Muscle of leg (tissue), 11 donors: ENCODE measurements around the gene CENPP. TPM values are rescaled to one million over a fixed set of nuclear protein-coding genes. Genes with fewer than 3 reads are reported as not detected.
A peak's percentile ranks its signal among the peaks of the same experiment; 100 is the strongest.

Source experiments
- DNase-seq: peaks from one replicate; pipeline ENCODE4 v3.0.0; 2013
- H3K27ac ChIP-seq: one replicate; pipeline ENCODE4 v1.5.1; 2013; ENCODE audit warnings: mild to moderate bottlenecking, low read length, control low read depth
- H3K27me3 ChIP-seq: one replicate; pipeline ENCODE4 v1.6.1; 2013; ENCODE audit warnings: low read length; ENCODE audit not compliant: control insufficient read depth, insufficient read depth
- H3K36me3 ChIP-seq: one replicate; pipeline ENCODE4 v1.6.1; 2013; ENCODE audit warnings: low read length; ENCODE audit not compliant: control insufficient read depth, insufficient read depth
- H3K4me1 ChIP-seq: one replicate; pipeline ENCODE4 v1.6.1; 2013; ENCODE audit warnings: low read length; ENCODE audit not compliant: control insufficient read depth, insufficient read depth
- H3K4me3 ChIP-seq: one replicate; pipeline ENCODE4 v1.5.1; 2013; ENCODE audit warnings: low read length, control low read depth
- H3K9me3 ChIP-seq: replicated peaks from 2 replicates; pipeline ENCODE4 v1.6.1; 2013; ENCODE audit warnings: low read depth, low read length; ENCODE audit not compliant: control insufficient read depth
- WGBS: methylation state at CpG from one replicate; pipeline ENCODE4 v1.1.5; 2013; ENCODE audit warnings: missing lambda C conversion rate; ENCODE audit not compliant: insufficient coverage; 5-methylcytosine and 5-hydroxymethylcytosine counted together
- polyA plus RNA-seq, 8 donors: library from polyadenylated mRNA; unstranded; fragments of 120-200 nt; gene quantifications; one replicate each; pipeline versions ENCODE4 v1.2.1 to v1.2.3, GENCODE V29; 2013; ENCODE audit warnings: inconsistent platforms in 1 of 8, low replicate concordance in 1 of 8; ENCODE audit not compliant: insufficient read length in 8 of 8, insufficient read depth in 1 of 8
- total RNA-seq: library from RNA; stranded (reverse); fragments of 120-200 nt; gene quantifications from one replicate; pipeline ENCODE4 v1.2.4, GENCODE V29; 2013

The CENPP gene
- total and polyA plus RNA-seq, 9 donors, result 3.6 to 6.4 (median 5.5) TPM

DNA sequence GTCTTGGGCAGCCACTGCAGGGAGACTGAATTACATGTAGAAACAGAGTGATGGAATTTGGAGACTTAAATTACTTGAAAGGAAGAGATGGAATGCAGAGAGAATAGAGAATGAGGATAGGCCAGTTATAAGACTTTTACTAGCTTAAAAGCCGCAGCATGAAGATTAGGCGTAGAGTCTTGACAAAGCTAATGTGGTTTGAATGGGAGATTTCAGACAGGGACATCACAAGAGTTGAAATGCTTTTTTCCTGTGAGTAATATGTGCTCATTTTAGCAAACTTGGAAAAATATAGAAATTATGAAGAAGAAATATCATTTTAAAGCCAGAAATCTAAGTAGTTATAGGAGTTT, 7.5 kb downstream of the CENPP start:
- no peak overlapping the region for H3K4me3 ChIP-seq
- no peaks in the 10 kb centered on the region for H3K9me3 ChIP-seq
- WGBS, result no CpG with 5 or more reads among the region's 2 CpGs
- H3K36me3 ChIP-seq, result peaks cover 8% of the 10 kb centered on the region
- no peak for DNase-seq
- no peaks in the 10 kb centered on the region for H3K27me3 ChIP-seq
- H3K4me1 ChIP-seq, result no peaks in the 10 kb centered on the region
- no peak overlapping the region for H3K27ac ChIP-seq

DNA sequence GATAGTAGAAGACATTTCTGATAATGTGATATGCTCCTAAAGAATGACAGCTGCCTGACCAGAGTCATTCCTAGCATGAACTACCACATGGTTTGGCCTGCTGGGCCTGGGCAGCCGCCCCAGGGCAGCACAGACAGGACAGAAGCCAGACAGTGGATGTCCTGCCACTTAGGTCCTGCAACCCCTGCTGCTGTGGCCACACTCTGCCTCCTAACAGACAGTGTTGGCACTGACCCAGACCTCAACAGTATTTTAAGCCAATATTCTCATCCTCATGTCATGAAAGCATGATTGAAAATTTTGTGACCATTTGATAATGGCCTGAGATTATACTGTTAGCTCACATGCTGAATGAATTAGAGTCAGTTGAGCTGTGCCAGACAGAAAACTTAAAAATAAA, 15.8 kb downstream of the CENPP start:
- Histone ChIP-seq H3K9me3 (no peaks in the 10 kb centered on the region), H3K27ac (no peak overlapping the region), H3K27me3 (no peaks in the 10 kb centered on the region), H3K36me3 (peaks cover 25% of the 10 kb centered on the region), H3K4me1 (no peaks in the 10 kb centered on the region), H3K4me3 (no peak overlapping the region)
- DNase-seq, result no peak
- WGBS, result no CpG with 5 or more reads among the region's 1 CpG

DNA sequence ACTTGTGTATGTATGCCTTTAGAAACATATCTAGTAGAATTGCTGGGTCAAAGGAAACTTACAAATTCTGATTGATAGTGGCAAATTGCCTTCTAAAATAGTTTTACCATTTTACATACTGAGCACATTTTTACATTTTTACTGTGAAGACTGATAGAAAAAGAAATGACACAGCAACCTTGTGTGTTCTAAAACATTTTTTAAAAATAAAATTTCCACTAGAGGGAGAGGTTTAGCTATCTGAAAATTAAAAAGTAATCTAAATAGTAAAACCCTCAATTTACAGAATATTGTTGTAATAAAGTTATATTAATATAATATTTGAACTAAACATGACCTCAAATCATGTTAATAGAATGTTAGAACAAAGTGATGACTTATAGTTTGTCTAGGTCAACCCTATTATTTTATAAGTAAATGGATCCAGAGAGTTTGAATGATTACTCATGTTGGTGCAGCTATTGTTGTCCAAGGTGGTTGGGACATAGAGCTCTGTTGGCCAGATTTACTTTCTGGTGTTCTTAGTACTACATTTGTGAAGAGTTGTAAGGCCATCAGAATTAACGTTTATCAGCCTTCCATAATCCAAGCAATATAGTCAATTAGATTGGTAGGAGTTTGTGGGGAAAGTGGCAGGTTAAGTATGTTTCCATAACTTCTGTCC, 17.2 kb downstream of the CENPP start:
- H3K9me3 ChIP-seq, result no peaks in the 10 kb centered on the region
- H3K27me3 ChIP-seq, result no peaks in the 10 kb centered on the region
- no peak overlapping the region for H3K4me3 ChIP-seq
- peak overlapping the region; percentile 13 for H3K27ac ChIP-seq
- H3K36me3 ChIP-seq, result peaks cover 25% of the 10 kb centered on the region
- no peaks in the 10 kb centered on the region for H3K4me1 ChIP-seq
- DNase-seq, result peak; percentile 36
- WGBS, result no CpG with 5 or more reads among the region's 1 CpG

DNA sequence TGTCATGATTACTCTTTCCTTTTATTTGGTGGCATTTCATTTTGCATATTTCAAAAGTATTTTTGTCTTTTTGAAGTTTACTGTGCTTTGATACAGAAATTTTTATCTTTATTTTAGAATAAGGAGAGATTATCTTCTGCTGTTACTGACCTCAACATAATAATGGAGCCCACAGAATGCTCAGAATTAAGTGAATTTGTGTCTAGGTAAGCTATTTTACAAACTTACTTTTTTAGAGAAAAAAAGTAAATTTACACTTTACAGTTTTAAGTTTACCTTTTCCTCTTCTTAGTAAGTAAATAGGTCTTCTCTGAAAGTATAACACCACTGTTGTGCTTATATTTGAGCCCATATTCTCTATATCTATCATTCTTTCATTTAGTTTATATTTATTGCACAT, 19.8 kb downstream of the CENPP start:
- Histone ChIP-seq H3K9me3 (no peaks in the 10 kb centered on the region), H3K36me3 (peaks cover 4% of the 10 kb centered on the region), H3K4me1 (peaks cover 3% of the 10 kb centered on the region), H3K27me3 (no peaks in the 10 kb centered on the region), H3K27ac (no peak overlapping the region), H3K4me3 (no peak overlapping the region)
- DNase-seq, result no peak

DNA sequence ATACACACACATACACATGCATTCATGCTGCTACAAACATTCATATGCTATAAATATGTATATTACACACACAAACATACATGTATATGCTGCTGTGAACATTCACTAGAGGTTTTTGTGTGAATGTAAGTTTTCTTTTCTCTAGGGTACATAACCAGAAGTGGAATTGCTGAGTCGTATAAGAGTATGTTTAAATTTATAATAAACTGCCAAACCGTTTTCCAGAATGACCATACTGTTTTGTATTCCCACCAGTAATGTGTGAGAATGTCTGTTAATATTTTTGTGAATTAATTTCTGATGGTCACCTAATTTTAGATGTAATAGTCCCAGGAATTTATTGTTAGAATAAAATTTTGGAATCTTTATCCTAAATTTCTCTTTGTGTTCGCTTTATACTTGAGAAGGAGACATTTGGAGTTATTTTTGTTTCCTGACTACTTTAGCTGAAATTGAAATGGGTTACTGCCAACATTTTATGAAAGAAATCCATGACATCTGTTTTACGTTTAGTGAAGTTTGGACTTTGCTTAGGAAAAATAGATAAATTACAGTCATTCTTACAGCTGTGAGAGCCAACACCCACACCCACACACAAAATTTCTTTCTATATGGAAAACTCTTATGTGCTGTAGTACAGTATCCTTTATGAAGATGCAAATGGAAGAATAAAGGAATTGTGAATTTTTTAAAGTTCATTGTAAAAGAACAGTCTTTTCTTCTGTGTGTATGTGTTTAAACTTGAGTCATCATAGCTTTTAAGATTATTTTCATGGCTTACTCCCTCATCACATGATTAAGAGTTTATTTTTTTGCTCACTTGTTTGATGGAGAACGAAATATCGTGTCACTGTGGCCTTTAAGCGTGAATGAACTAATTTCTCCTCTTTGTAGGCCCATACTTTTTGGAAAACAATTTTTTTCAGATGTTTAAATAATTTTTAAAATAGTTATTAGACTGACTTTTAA, 24.3 kb downstream of the CENPP start:
- peaks cover 13% of the 10 kb centered on the region for H3K36me3 ChIP-seq
- WGBS, result no CpG with 5 or more reads among the region's 7 CpGs
- H3K27ac ChIP-seq, result peak overlapping the region; percentile 97
- peaks cover 4% of the 10 kb centered on the region for H3K9me3 ChIP-seq
- peaks cover 6% of the 10 kb centered on the region for H3K4me1 ChIP-seq
- no peaks in the 10 kb centered on the region for H3K27me3 ChIP-seq
- no peak overlapping the region for H3K4me3 ChIP-seq
- peak; percentile 98 for DNase-seq

DNA sequence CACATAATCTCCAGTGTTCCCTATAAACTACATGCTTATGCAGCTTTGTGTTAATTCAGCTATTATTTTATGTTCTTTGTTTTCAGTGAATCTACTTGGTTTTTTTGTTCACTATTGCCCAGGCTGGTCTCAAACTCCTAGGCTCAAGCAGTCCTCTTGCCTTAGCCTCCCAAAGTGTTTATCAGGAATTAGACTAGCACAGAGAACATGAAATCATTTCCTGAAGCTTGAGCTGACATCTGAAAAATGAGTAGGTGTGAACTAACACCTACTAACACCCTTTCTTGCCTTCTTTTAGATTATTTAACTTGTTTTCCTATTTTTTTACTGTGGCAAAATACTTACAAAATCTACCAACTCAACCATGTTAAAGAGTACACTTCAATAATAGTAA, 25.0 kb downstream of the CENPP start:
- Histone ChIP-seq H3K27me3 (no peaks in the 10 kb centered on the region), H3K9me3 (peaks cover 4% of the 10 kb centered on the region), H3K4me3 (no peak overlapping the region), H3K4me1 (peaks cover 6% of the 10 kb centered on the region), H3K36me3 (peaks cover 13% of the 10 kb centered on the region), H3K27ac (peak overlapping the region; percentile 97)
- DNase-seq, result no peak

DNA sequence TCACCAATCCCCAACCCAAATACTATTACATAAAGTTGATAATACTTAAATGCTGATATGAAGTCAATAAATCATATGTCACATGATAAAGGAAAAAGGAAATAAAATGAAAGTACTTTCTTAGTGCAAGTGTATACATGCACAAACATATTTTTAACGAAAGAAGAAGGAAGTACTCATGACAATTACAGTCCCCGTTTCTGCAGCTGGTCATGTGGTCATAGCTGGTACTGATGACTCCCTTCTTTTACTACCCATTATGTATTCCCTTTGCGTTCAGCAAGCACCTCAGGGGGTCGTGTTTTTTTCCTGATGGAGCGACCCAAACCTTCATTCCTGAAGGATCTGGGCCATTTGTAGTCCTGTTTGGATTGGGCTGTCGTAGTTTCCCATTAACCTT, 27.3 kb downstream of the CENPP start:
- no peak for DNase-seq
- no peak overlapping the region for H3K27ac ChIP-seq

DNA sequence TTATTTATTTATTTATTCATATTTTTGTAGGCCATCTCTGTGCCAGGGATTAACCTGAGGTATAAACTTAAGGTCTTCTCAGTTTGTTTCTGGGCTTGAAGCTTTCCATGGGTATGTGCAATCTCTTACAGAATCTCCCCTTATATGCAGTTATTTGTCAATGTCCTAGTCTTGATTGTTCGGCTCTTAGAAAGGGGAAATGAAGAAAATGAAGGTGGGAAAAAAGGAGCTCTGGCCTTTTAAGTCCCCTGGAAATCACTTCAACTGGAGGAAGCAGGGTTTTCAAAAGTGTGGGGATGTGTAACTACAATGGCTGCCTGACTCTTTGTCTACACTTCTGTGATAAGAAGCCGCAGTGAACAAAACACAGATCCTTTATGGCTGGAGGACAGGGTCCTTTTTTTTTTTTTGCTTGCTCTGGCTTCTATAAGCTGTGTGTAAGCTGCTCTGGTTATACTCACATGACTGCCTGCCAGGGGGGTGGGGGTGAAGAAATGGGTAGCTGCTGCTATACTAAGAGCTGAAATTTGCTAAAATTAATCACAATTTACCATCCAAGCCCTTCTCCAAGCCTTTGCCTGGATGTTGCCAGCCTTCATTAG, 33.7 kb downstream of the CENPP start:
- Histone ChIP-seq H3K27ac (no peak overlapping the region), H3K4me1 (no peaks in the 10 kb centered on the region), H3K36me3 (peaks cover under 1% of the 10 kb centered on the region), H3K4me3 (no peak overlapping the region), H3K27me3 (no peaks in the 10 kb centered on the region), H3K9me3 (peaks cover 2% of the 10 kb centered on the region)
- peak; percentile 73 for DNase-seq
- WGBS, result 67% methylated on average over 1 of the region's 2 CpGs

More for the DNA sequence above, 27.3 kb downstream of the CENPP start:
- Histone ChIP-seq H3K4me3 (no peak overlapping the region), H3K4me1 (peaks cover 6% of the 10 kb centered on the region), H3K36me3 (peaks cover 9% of the 10 kb centered on the region), H3K27me3 (no peaks in the 10 kb centered on the region), H3K9me3 (peaks cover 4% of the 10 kb centered on the region)
- no CpG with 5 or more reads among the region's 6 CpGs for WGBS

DNA sequence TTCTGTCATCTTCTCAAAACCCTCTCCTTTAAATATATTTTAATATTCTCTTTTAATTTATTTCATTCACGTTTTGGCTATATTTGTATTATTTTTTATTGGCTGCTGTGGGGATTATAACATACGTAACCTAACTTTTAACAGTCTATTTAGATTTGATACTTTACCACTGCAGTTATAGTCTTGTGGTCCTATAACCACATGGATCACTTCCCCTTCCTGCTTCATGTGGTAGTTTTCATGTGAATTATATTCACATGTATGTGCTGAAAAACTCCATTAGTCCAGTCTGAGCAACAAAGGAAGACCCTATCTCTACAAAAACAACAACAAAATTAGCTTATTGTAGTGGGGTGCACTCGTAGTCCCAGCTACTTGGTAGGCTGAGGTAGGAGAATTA, 34.3 kb downstream of the CENPP start:
- DNase-seq, result no peak
- no CpG with 5 or more reads among the region's 3 CpGs for WGBS
- H3K27ac ChIP-seq, result no peak overlapping the region

DNA sequence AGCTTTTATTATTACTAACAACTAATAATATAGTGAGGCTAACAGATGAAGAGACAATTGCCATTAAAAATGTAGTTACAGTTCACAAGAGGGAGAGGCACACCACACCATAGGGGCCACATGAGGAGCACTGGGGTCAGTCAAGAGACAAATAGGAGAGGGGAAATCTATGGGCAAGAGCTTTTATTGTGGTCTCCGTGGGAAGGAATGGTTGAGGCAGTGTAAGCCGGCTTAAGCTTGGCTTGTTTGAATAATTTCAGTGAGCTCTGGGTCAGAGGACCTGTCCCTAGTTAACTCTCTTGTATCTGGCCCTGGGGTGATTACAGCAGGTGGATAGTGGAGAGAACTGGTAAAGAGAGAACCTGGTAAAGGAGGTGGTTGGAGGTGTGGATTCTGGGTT, 43.3 kb downstream of the CENPP start:
- H3K27ac ChIP-seq, result no peak overlapping the region
- H3K36me3 ChIP-seq, result no peaks in the 10 kb centered on the region
- 32% methylated on average over 2 of the region's 2 CpGs for WGBS

More for the DNA sequence above, 34.3 kb downstream of the CENPP start:
- H3K27me3 ChIP-seq, result no peaks in the 10 kb centered on the region
- H3K36me3 ChIP-seq, result no peaks in the 10 kb centered on the region
- H3K4me3 ChIP-seq, result no peak overlapping the region
- peaks cover 2% of the 10 kb centered on the region for H3K9me3 ChIP-seq
- no peaks in the 10 kb centered on the region for H3K4me1 ChIP-seq

More for the DNA sequence above, 43.3 kb downstream of the CENPP start:
- Histone ChIP-seq H3K27me3 (no peaks in the 10 kb centered on the region), H3K4me1 (no peaks in the 10 kb centered on the region), H3K9me3 (peaks cover 6% of the 10 kb centered on the region), H3K4me3 (no peak overlapping the region)
- no peak for DNase-seq
